BE2C (cell line): ENCODE results near the gene KRTAP12-4.
"Not testable (repeated sequence)": the region's sequence is repeated elsewhere in the genome, so short reads cannot be mapped to it uniquely, and the experiment has no call there.

Source experiments
- DNase-seq: peaks from one replicate; pipeline ENCODE4 v3.0.0-alpha.2; 2020
- H3K27me3 ChIP-seq: fragments of 250-450 bp; sonication (Bioruptor Pico); 2 replicates; pipeline ENCODE4 v1.5.1; 2020; ENCODE audit warnings: mild to moderate bottlenecking
- H3K36me3 ChIP-seq: fragments of 250-450 bp; sonication (Bioruptor Pico); 2 replicates; pipeline ENCODE4 v1.5.1; 2020; ENCODE audit warnings: mild to moderate bottlenecking
- H3K4me1 ChIP-seq: fragments of 250-450 bp; sonication (Bioruptor Pico); 2 replicates; pipeline ENCODE4 v1.5.1; 2020
- H3K4me3 ChIP-seq: 2 replicates; pipeline ENCODE4 v1.5.1; 2011; ENCODE audit warnings: low read depth, low read length
- H3K9me3 ChIP-seq: fragments of 250-450 bp; sonication (Bioruptor Pico); 2 replicates; pipeline ENCODE4 v1.5.1; 2020
- CTCF ChIP-seq: IDR thresholded peaks from 2 replicates; pipeline ENCODE4 v1.5.1; 2012; ENCODE audit warnings: mild to moderate bottlenecking, low read depth, low read length

KRTAP12-4 gene

GRCh38 chr21:44650973-44651675 is 3.3 kb downstream of the KRTAP12-4 start:
- no peak for TF ChIP-seq CTCF
- no peak for DNase-seq
- Histone ChIP-seq H3K36me3 (no peaks in the 10 kb centered on the region), H3K9me3 (no peaks in the 10 kb centered on the region), H3K4me3 (no peak overlapping the region), H3K4me1 (no peaks in the 10 kb centered on the region), H3K27me3 (peaks cover 14% of the 10 kb centered on the region)

- H3K27me3 ChIP-seq = peaks cover 14% of the 10 kb centered on the region
Observed at GRCh38 chr21:44650265-44650972, 4.0 kb downstream of the KRTAP12-4 start.

GRCh38 chr21:44649521-44650100 is 4.8 kb downstream of the KRTAP12-4 start:
- Histone ChIP-seq H3K4me1 (no peaks in the 10 kb centered on the region), H3K4me3 (no peak overlapping the region), H3K27me3 (peaks cover 14% of the 10 kb centered on the region), H3K9me3 (no peaks in the 10 kb centered on the region), H3K36me3 (no peaks in the 10 kb centered on the region)
- no peak for TF ChIP-seq CTCF
- DNase-seq = no peak

More at GRCh38 chr21:44650265-44650972, 4.0 kb downstream of the KRTAP12-4 start:
- Histone ChIP-seq H3K4me1 (no peaks in the 10 kb centered on the region), H3K9me3 (no peaks in the 10 kb centered on the region), H3K4me3 (no peak overlapping the region), H3K36me3 (no peaks in the 10 kb centered on the region)
- no peak for DNase-seq
- TF ChIP-seq CTCF = no peak

- DNase-seq = no peak
- H3K27me3 ChIP-seq = peaks cover 14% of the 10 kb centered on the region
- H3K36me3 ChIP-seq = no peaks in the 10 kb centered on the region
- no peaks in the 10 kb centered on the region for H3K9me3 ChIP-seq
- no peaks in the 10 kb centered on the region for H3K4me1 ChIP-seq
- H3K4me3 ChIP-seq = no peak overlapping the region
- no peak for TF ChIP-seq CTCF
Observed at GRCh38 chr21:44648557-44649311, 5.7 kb downstream of the KRTAP12-4 start.

- H3K27me3 ChIP-seq = peaks cover 14% of the 10 kb centered on the region
- no peaks in the 10 kb centered on the region for H3K4me1 ChIP-seq
- TF ChIP-seq CTCF = no peak
- no peaks in the 10 kb centered on the region for H3K36me3 ChIP-seq
- DNase-seq = no peak
- H3K9me3 ChIP-seq = no peaks in the 10 kb centered on the region
- H3K4me3 ChIP-seq = no peak overlapping the region
Observed at GRCh38 chr21:44647222-44647552, 7.3 kb downstream of the KRTAP12-4 start.

GRCh38 chr21:44646366-44647221 is 7.9 kb downstream of the KRTAP12-4 start, which contains the start of gene KRTAP10-11:
Gene KRTAP10-11 (plus strand): TSS chr21:44646414. CDS start chr21:44646459, 45 bp downstream.
- H3K27me3 ChIP-seq = peaks cover 14% of the 10 kb centered on the region
- H3K36me3 ChIP-seq, H3K4me1 ChIP-seq, DNase-seq, H3K9me3 ChIP-seq, H3K4me3 ChIP-seq: not testable (repeated sequence)
